Mucosa of descending colon (tissue), 3 donors: ENCODE measurements around the gene SOCS3. TPM values are rescaled to one million over a fixed set of nuclear protein-coding genes. Genes with fewer than 3 reads are reported as not detected.

Source experiments
- ATAC-seq: fragments of 200-7000 bp; cut with Tn5 transposase; one replicate; pipeline ENCODE4 v1.9.1; 2020; ENCODE audit warnings: mild to moderate bottlenecking, moderate library complexity
- DNase-seq, 3 donors: peaks; one replicate each; pipeline ENCODE4 v3.0.0-alpha.2; 2020
- H3K36me3 ChIP-seq: fragments of 200-600 bp; one replicate; pipeline ENCODE4 v1.8.0; 2021; ENCODE audit warnings: low read depth, mild to moderate bottlenecking
- H3K4me1 ChIP-seq: fragments of 200-600 bp; one replicate; pipeline ENCODE4 v1.8.0; 2021; ENCODE audit warnings: low read depth, mild to moderate bottlenecking
- H3K4me3 ChIP-seq: fragments of 200-600 bp; one replicate; pipeline ENCODE4 v1.8.0; 2021; ENCODE audit warnings: mild to moderate bottlenecking
- H3K9me3 ChIP-seq: fragments of 200-600 bp; one replicate; pipeline ENCODE4 v1.8.0; 2021; ENCODE audit warnings: mild to moderate bottlenecking
- CTCF ChIP-seq: fragments of 200-600 bp; IDR thresholded peaks from one replicate; pipeline ENCODE4 v1.8.0; 2022; ENCODE audit warnings: antibody characterized with exemption, mild to moderate bottlenecking
- intact Hi-C, 2 donors: fragments of 100-400 bp; cut with DNase I in 1 of 2; cut with micrococcal nuclease in 1 of 2; formaldehyde crosslinking; loops; one replicate each; pipeline versions ENCODE4 v1.11.0 to v1.11.1; 2022; cut with DNase I, micrococcal nuclease
- total RNA-seq, 3 donors: library from RNA; stranded (reverse); fragmentation: NEBNext Ultra II Directional in 2 of 3; extraction: Animal tissue kit (Norgen Biotek cat#: 25700) in 2 of 3; gene quantifications; one replicate each; pipeline versions ENCODE4 v1.2.1 to v1.2.4, GENCODE V29; 2021 to 2023
- donor health status: DM: no; HTN: no; CAD: no; lungs with moderate emphysema.
- donor health status: DM: no; HTN: no; CAD: no.
- donor health status: DM: no; HTN: yes; CAD: no.

The SOCS3 gene
- total RNA-seq, 3 donors from 2014 or later: 21.9 to 41.3 (median 23.2) TPM

GRCh38 chr17:78376161-78376560 is 16.3 kb upstream of the SOCS3 start:
- ATAC-seq (no peak), DNase-seq (no peak)
- H3K9me3 ChIP-seq: no peaks in the 10 kb centered on the region
- peaks cover 23% of the 10 kb centered on the region for H3K4me1 ChIP-seq
- TF ChIP-seq CTCF: no peak
- intact Hi-C loops: no loop called here
- H3K36me3 ChIP-seq: no peaks in the 10 kb centered on the region
- no peak overlapping the region for H3K4me3 ChIP-seq

- peaks cover 17% of the 10 kb centered on the region for H3K4me1 ChIP-seq
Observed at GRCh38 chr17:78375401-78376151, 15.7 kb upstream of the SOCS3 start.

GRCh38 chr17:78374631-78375274 is 14.9 kb upstream of the SOCS3 start:
- ATAC-seq: no peak
- intact Hi-C loops: loop anchor here in 1 of 2 donors (5.0 kb wide), 1 partner anchor 92 kb away; no protein-coding TSS in a partner anchor
- H3K4me3 ChIP-seq: no peak overlapping the region
- H3K36me3 ChIP-seq: no peaks in the 10 kb centered on the region
- no peaks in the 10 kb centered on the region for H3K9me3 ChIP-seq
- no peak for TF ChIP-seq CTCF
- peaks cover 13% of the 10 kb centered on the region for H3K4me1 ChIP-seq
- DNase-seq: no peak

More at GRCh38 chr17:78375401-78376151, 15.7 kb upstream of the SOCS3 start:
- intact Hi-C loops: no loop called here
- H3K4me3 ChIP-seq: no peak overlapping the region
- no peaks in the 10 kb centered on the region for H3K9me3 ChIP-seq
- peak; percentile 21 for ATAC-seq
- DNase-seq: no peak
- no peak for TF ChIP-seq CTCF
- no peaks in the 10 kb centered on the region for H3K36me3 ChIP-seq

- Histone ChIP-seq H3K9me3 (no peaks in the 10 kb centered on the region), H3K4me3 (no peak overlapping the region), H3K4me1 (peaks cover 7% of the 10 kb centered on the region), H3K36me3 (no peaks in the 10 kb centered on the region)
- ATAC-seq: no peak
- intact Hi-C loops: loop anchor here in 1 of 2 donors (5.0 kb wide), 1 partner anchor 92 kb away; no protein-coding TSS in a partner anchor
- no peak for DNase-seq
- TF ChIP-seq CTCF: no peak
Observed at GRCh38 chr17:78374189-78374588, 14.3 kb upstream of the SOCS3 start.

- Histone ChIP-seq H3K36me3 (no peaks in the 10 kb centered on the region), H3K9me3 (no peaks in the 10 kb centered on the region), H3K4me1 (peaks cover 2% of the 10 kb centered on the region), H3K4me3 (no peak overlapping the region)
- ATAC-seq (no peak), DNase-seq (no peak)
- TF ChIP-seq CTCF: no peak
- intact Hi-C loops: loop anchor here in 1 of 2 donors (5.0 kb wide), 1 partner anchor 91 kb away; no protein-coding TSS in a partner anchor
Observed at GRCh38 chr17:78372841-78373240, 13.0 kb upstream of the SOCS3 start.
